A549 (cell line): ENCODE measurements around the gene DNMT3A. TPM values are rescaled to one million over a fixed set of nuclear protein-coding genes. Genes with fewer than 3 reads are reported as not detected.

Source experiments
- ATAC-seq, 2 experiments: fragments of 200-7000 bp in 1 of 2; fragments of >200 bp in 1 of 2; cut with Nextera tagmentation in 1 of 2; cut with Tn5 transposase in 1 of 2; 3 replicates each; pipeline versions ENCODE4 v1.8.0 to v1.9.1; 2018 to 2020; ENCODE audit warnings: mild to moderate bottlenecking in 1 of 2, moderate library complexity in 1 of 2
- CTCF ChIA-PET: fragments of 300-600 bp; sonication (Branson Sonifier 250); formaldehyde crosslinking; extraction: SDS; loops from one replicate; lab custom pipeline; 2021; ENCODE audit warnings: antibody characterized with exemption, inconsistent platforms; lab: Yijun Ruan, JAX
- POLR2A ChIA-PET: fragments of 350-600 bp; formaldehyde crosslinking; extraction: SDS; loops from one replicate; lab custom pipeline; 2021; ENCODE audit warnings: antibody characterized with exemption, inconsistent platforms; lab: Yijun Ruan, JAX
- DNase-seq, 2 experiments: peaks; one replicate each; pipeline versions ENCODE4 v3.0.0 to v3.0.0-alpha.2; 2011 to 2016; ENCODE audit warnings: low read depth in 1 of 2, low spot score in 1 of 2
- FAIRE-seq: peaks from 2 replicates; lab custom pipeline; 2011; peaks lifted over from hg19 to GRCh38; lab: Jason Lieb, UNC
- H3K27ac ChIP-seq, 2 experiments: fragments of >200 bp; sonication (Bioruptor Twin); formaldehyde crosslinking; 3 replicates each; pipeline ENCODE4 v1.5.1; 2016 to 2017
- H3K4me1 ChIP-seq: fragments of >200 bp; sonication (Bioruptor Twin); formaldehyde crosslinking; 3 replicates; pipeline ENCODE4 v1.6.1; 2016
- H3K4me2 ChIP-seq: fragments of >200 bp; sonication (Bioruptor Twin); formaldehyde crosslinking; 3 replicates; pipeline ENCODE4 v1.6.1; 2016
- H3K4me3 ChIP-seq: fragments of >200 bp; sonication (Bioruptor Twin); formaldehyde crosslinking; 3 replicates; pipeline ENCODE4 v1.5.1; 2016
- H3K9me3 ChIP-seq: fragments of >200 bp; sonication (Bioruptor Twin); formaldehyde crosslinking; 3 replicates; pipeline ENCODE4 v1.6.1; 2016
- BHLHE40 ChIP-seq: IDR thresholded peaks from 2 replicates; pipeline ENCODE4 v1.6.1; 2012; ENCODE audit warnings: low read depth, low read length, inconsistent platforms
- CBX2 ChIP-seq: fragments of 200-600 bp; sonication (generic); IDR thresholded peaks from 2 replicates; pipeline ENCODE4 v1.6.1; 2016; ENCODE audit warnings: low read depth, mild to moderate bottlenecking, borderline replicate concordance
- CBX8 ChIP-seq: fragments of 200-600 bp; sonication (generic); IDR thresholded peaks from 2 replicates; pipeline ENCODE4 v1.6.1; 2016
- CEBPB ChIP-seq, 2 experiments: fragments of >200 bp in 1 of 2; sonication (Bioruptor Twin) in 1 of 2; formaldehyde crosslinking in 1 of 2; IDR thresholded peaks; 2 replicates each; pipeline ENCODE4 v1.6.1; 2012 to 2016
- CHD4 ChIP-seq: fragments of 200-600 bp; sonication (generic); IDR thresholded peaks from 2 replicates; pipeline ENCODE4 v1.6.1; 2016; ENCODE audit warnings: antibody characterized with exemption, mild to moderate bottlenecking, borderline replicate concordance
- EHF ChIP-seq: fragments of 250-450 bp; sonication (Bioruptor Pico); IDR thresholded peaks from 2 replicates; pipeline ENCODE4 v1.5.0; 2020; ENCODE audit warnings: mild to moderate bottlenecking
- EHMT2 ChIP-seq: fragments of 200-600 bp; sonication (generic); IDR thresholded peaks from 2 replicates; pipeline ENCODE4 v1.6.1; 2016; ENCODE audit warnings: antibody characterized with exemption, low read depth, mild to moderate bottlenecking, moderate library complexity
- EP300 ChIP-seq, 2 experiments: fragments of >200 bp; sonication (Bioruptor Twin); formaldehyde crosslinking; IDR thresholded peaks; 2 replicates in 1 of 2; 3 replicates in 1 of 2; pipeline ENCODE4 v1.6.1; 2016 to 2017
- FOSL2 ChIP-seq, 2 experiments: fragments of 450-650 bp in 1 of 2; fragments of >200 bp in 1 of 2; sonication (Bioruptor Twin) in 1 of 2; formaldehyde crosslinking; IDR thresholded peaks; 2 replicates each; pipeline versions ENCODE4 v1.5.0 to v1.6.1; 2016 to 2020; ENCODE audit warnings: mild to moderate bottlenecking in 1 of 2, moderate library complexity in 1 of 2
- FOXS1 ChIP-seq: fragments of 250-450 bp; sonication (Bioruptor Pico); IDR thresholded peaks from 2 replicates; pipeline ENCODE4 v1.5.0; 2020; ENCODE audit warnings: mild to moderate bottlenecking, moderate library complexity
- HEYL ChIP-seq: fragments of 250-450 bp; sonication (Bioruptor Pico); IDR thresholded peaks from 2 replicates; pipeline ENCODE4 v1.8.0; 2021; ENCODE audit warnings: mild to moderate bottlenecking, moderate library complexity
- HOXA7 ChIP-seq: fragments of 250-450 bp; sonication (Bioruptor Pico); IDR thresholded peaks from 2 replicates; pipeline ENCODE4 v1.5.0; 2020; ENCODE audit warnings: mild to moderate bottlenecking, moderate library complexity
- HOXB5 ChIP-seq: fragments of 250-450 bp; sonication (Bioruptor Pico); IDR thresholded peaks from 2 replicates; pipeline ENCODE4 v1.5.0; 2020; ENCODE audit warnings: mild to moderate bottlenecking, moderate library complexity
- JUN ChIP-seq, 2 experiments: fragments of >200 bp; sonication (Bioruptor Twin); formaldehyde crosslinking; IDR thresholded peaks; 2 replicates in 1 of 2; 3 replicates in 1 of 2; pipeline ENCODE4 v1.6.1; 2016 to 2017
- KDM1A ChIP-seq: fragments of 200-600 bp; sonication (generic); IDR thresholded peaks from 2 replicates; pipeline ENCODE4 v1.6.1; 2016; ENCODE audit warnings: low read depth, mild to moderate bottlenecking
- MAZ ChIP-seq: fragments of 150-350 bp; IDR thresholded peaks from 2 replicates; pipeline ENCODE4 v1.6.1; 2014; ENCODE audit warnings: antibody characterized with exemption, low read depth, low read length, borderline replicate concordance
- NFE2L2 ChIP-seq: fragments of 150-350 bp; conservative IDR thresholded peaks from 2 replicates; pipeline ENCODE4 v1.6.1; 2014; ENCODE audit warnings: low read length
- NPAS2 ChIP-seq: fragments of 250-450 bp; sonication (Bioruptor Pico); IDR thresholded peaks from 2 replicates; pipeline ENCODE4 v1.8.0; 2022; ENCODE audit warnings: mild to moderate bottlenecking, moderate library complexity, borderline replicate concordance
- NR3C1 ChIP-seq: fragments of >200 bp; sonication (Bioruptor Twin); formaldehyde crosslinking; IDR thresholded peaks from 3 replicates; pipeline ENCODE4 v1.6.1; 2017
- PHF8 ChIP-seq: fragments of 200-600 bp; sonication (generic); IDR thresholded peaks from 2 replicates; pipeline ENCODE4 v1.6.1; 2016; ENCODE audit warnings: low read depth, mild to moderate bottlenecking, antibody characterized with exemption, moderate library complexity, borderline replicate concordance
- RNF2 ChIP-seq: fragments of 200-600 bp; sonication (generic); IDR thresholded peaks from 2 replicates; pipeline ENCODE4 v1.6.1; 2016; ENCODE audit warnings: low read depth, mild to moderate bottlenecking, antibody characterized with exemption, moderate library complexity, borderline replicate concordance
- SMC3 ChIP-seq: fragments of >200 bp; sonication (Bioruptor Twin); formaldehyde crosslinking; IDR thresholded peaks from 3 replicates; pipeline ENCODE4 v1.6.1; 2018; ENCODE audit warnings: inconsistent platforms
- SREBF2 ChIP-seq: fragments of 450-650 bp; IDR thresholded peaks from 2 replicates; pipeline ENCODE4 v1.6.1; 2014; ENCODE audit warnings: mild to moderate bottlenecking, moderate library complexity
- TFCP2L1 ChIP-seq: fragments of 250-450 bp; sonication (Bioruptor Pico); IDR thresholded peaks from 2 replicates; pipeline ENCODE4 v1.5.0; 2021; ENCODE audit warnings: mild to moderate bottlenecking
- ZFP36 ChIP-seq: fragments of 450-650 bp; IDR thresholded peaks from 2 replicates; pipeline ENCODE4 v1.6.1; 2014; ENCODE audit warnings: borderline replicate concordance; ENCODE audit not compliant: partially characterized antibody
- ZNF302 ChIP-seq: fragments of 250-450 bp; sonication (Bioruptor Pico); IDR thresholded peaks from 2 replicates; pipeline ENCODE4 v1.9.0; 2021; ENCODE audit warnings: inconsistent platforms, mild to moderate bottlenecking, moderate library complexity
- ZSCAN20 ChIP-seq: fragments of 250-450 bp; sonication (Bioruptor Pico); IDR thresholded peaks from 2 replicates; pipeline ENCODE4 v1.8.0; 2022; ENCODE audit warnings: mild to moderate bottlenecking, moderate library complexity
- WGBS: methylation state at CpG from one replicate; pipeline ENCODE4 v1.1.6; 2017; ENCODE audit errors: missing lambda C conversion rate; 5-methylcytosine and 5-hydroxymethylcytosine counted together
- polyA plus RNA-seq, 4 experiments: library from polyadenylated mRNA; depleted of rRNA in 3 of 4; stranded (reverse); fragments of >200 nt; fragmentation: RNase III in 1 of 4; extraction: RNeasy Plus Mini Kit Qiagen cat#74134 plus additional on column Dnase treatment in 1 of 4; gene quantifications; 2 replicates in 3 of 4; 3 replicates in 1 of 4; pipeline ENCODE4 v1.2.3, GENCODE V29; 2011 to 2017
- TF ChIP-seq, protein P1 (sequence below): fragments of 250-450 bp; sonication (Bioruptor Pico); IDR thresholded peaks from 2 replicates; pipeline ENCODE4 v1.5.0; 2020; ENCODE audit warnings: low read depth, mild to moderate bottlenecking, moderate library complexity
- TF ChIP-seq, protein P2 (sequence below): fragments of 200-600 bp; sonication (generic); IDR thresholded peaks from 2 replicates; pipeline ENCODE4 v1.6.1; 2016; ENCODE audit warnings: antibody characterized with exemption, mild to moderate bottlenecking, moderate library complexity
- TF ChIP-seq, protein P3 (sequence below): IDR thresholded peaks from 2 replicates; pipeline ENCODE4 v1.6.1; 2012
- TF ChIP-seq, protein P4 (sequence below): fragments of 250-450 bp; sonication (Bioruptor Pico); IDR thresholded peaks from 2 replicates; pipeline ENCODE4 v1.5.0; 2021; ENCODE audit warnings: mild to moderate bottlenecking, moderate library complexity, borderline replicate concordance
- TF ChIP-seq, protein P5 (sequence below): fragments of 450-650 bp; IDR thresholded peaks from 2 replicates; pipeline ENCODE4 v1.6.1; 2014; ENCODE audit warnings: antibody characterized with exemption

DNMT3A gene
- polyA plus RNA-seq, 2 of the 4 experiments (the other 2 are of a cell fraction) = 4.4 to 11.9 TPM

DNA sequence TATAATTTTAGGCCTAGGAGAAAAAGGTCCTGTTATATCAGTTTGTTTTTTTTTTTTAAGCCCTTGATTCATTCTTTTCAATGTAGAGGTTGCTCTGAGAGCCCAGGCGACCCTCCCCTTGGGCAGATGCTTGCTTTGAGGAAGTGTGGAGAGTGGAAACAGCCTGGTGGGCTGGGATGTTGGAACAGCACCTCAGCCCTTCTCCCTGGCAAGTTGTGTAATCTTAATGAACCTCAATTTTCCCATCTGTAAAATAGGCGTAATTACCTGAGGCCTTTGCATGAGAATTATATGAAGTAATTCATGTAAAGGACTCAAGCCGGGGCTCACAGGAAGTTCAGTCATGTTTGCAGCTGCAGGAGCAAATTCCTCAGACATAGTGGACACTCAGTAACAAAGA is 123.6 kb downstream of the DNMT3A start (continued):
- TF ChIP-seq, protein P1, sequence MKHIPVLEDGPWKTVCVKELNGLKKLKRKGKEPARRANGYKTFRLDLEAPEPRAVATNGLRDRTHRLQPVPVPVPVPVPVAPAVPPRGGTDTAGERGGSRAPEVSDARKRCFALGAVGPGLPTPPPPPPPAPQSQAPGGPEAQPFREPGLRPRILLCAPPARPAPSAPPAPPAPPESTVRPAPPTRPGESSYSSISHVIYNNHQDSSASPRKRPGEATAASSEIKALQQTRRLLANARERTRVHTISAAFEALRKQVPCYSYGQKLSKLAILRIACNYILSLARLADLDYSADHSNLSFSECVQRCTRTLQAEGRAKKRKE (CRISPR knock-in tag) = no peak
- TF ChIP-seq HEYL (CRISPR knock-in tag) (no peak), NFE2L2 (no peak)

DNA sequence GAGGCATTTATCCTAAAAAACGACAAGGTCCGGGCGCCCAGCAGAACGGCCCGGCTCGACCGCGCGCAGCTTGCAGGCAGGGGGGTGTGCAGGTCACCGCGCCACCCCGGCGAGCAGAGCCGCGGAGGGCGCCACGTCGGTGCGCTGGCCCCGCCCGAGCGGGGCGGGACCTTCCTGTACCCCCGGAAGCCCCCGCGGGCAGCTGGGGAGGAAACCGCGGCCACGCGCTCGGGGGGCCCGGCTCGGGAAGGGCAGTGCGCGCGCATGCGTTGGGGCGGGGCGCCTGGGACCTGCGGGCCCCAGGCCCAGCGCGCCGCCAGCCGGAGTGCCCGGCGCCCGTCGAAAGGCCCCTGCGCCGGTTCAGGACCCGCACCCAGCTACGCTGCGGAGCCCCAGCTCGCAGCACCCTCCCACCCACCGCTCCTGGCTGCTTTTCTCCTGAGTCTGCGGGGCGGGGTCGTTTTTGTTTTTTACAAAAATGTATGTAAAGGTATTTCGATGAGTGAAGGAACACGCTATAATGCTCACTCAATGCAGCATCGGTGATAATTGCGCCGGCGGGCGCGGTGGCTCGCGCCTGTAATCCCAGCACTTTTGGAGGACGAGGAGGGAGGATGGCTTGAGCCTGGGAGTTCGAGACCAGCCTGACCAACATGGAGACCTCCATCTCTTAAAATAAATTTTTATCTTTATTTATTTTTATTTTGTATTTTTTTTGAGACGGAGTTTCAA is 125.6 kb downstream of the DNMT3A start:
- ChIA-PET POLR2A (interaction anchor here (0.7 to 1.1 kb wide), 3 partner anchors 9 to 50 kb away, joined by 3 read pairs; no protein-coding TSS in a partner anchor), CTCF (interaction anchor here (0.6 to 7.8 kb wide), 2 partner anchors 14 to 81 kb away, joined by 3 to 52 read pairs; no protein-coding TSS in a partner anchor)
- DNase-seq (peak; percentile 58 to 85), ATAC-seq (peak; percentile 80 to 89), FAIRE-seq (no peak)
- Histone ChIP-seq H3K4me1 (no peaks in the 10 kb centered on the region), H3K4me2 (peak overlapping the region; percentile 51), H3K9me3 (no peaks in the 10 kb centered on the region), H3K27ac (peak overlapping the region; percentile 70 to 80), H3K4me3 (peak overlapping the region; percentile 51)
- 57% methylated on average over 51 of the region's 71 CpGs for WGBS
- TF ChIP-seq EP300 (IDR thresholded peaks at IDR 0.05) = no peak
- no peak for TF ChIP-seq MAZ
- no peak for TF ChIP-seq SREBF2
- TF ChIP-seq, protein P2, sequence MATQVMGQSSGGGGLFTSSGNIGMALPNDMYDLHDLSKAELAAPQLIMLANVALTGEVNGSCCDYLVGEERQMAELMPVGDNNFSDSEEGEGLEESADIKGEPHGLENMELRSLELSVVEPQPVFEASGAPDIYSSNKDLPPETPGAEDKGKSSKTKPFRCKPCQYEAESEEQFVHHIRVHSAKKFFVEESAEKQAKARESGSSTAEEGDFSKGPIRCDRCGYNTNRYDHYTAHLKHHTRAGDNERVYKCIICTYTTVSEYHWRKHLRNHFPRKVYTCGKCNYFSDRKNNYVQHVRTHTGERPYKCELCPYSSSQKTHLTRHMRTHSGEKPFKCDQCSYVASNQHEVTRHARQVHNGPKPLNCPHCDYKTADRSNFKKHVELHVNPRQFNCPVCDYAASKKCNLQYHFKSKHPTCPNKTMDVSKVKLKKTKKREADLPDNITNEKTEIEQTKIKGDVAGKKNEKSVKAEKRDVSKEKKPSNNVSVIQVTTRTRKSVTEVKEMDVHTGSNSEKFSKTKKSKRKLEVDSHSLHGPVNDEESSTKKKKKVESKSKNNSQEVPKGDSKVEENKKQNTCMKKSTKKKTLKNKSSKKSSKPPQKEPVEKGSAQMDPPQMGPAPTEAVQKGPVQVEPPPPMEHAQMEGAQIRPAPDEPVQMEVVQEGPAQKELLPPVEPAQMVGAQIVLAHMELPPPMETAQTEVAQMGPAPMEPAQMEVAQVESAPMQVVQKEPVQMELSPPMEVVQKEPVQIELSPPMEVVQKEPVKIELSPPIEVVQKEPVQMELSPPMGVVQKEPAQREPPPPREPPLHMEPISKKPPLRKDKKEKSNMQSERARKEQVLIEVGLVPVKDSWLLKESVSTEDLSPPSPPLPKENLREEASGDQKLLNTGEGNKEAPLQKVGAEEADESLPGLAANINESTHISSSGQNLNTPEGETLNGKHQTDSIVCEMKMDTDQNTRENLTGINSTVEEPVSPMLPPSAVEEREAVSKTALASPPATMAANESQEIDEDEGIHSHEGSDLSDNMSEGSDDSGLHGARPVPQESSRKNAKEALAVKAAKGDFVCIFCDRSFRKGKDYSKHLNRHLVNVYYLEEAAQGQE = no peak
- no peak for TF ChIP-seq ZSCAN20 (CRISPR knock-in tag)
- TF ChIP-seq RNF2 = no peak
- TF ChIP-seq JUN (IDR thresholded peaks at IDR 0.05) = peak in 1 of 2 experiments; percentile 68; a peak in 3 of 5 replicates
- no peak for TF ChIP-seq EHMT2
- TF ChIP-seq SMC3 = no peak
- no peak for TF ChIP-seq ZFP36
- no peak for TF ChIP-seq BHLHE40
- TF ChIP-seq ZNF302 = no peak
- TF ChIP-seq HOXA7 (CRISPR knock-in tag) = no peak
- no peak for TF ChIP-seq TFCP2L1
- no peak for TF ChIP-seq HEYL (CRISPR knock-in tag)
- no peak for TF ChIP-seq CHD4
- no peak for TF ChIP-seq HOXB5 (CRISPR knock-in tag)
- TF ChIP-seq FOSL2 (IDR thresholded peaks at IDR 0.05) = no peak
- TF ChIP-seq FOSL2 (CRISPR knock-in tag; IDR thresholded peaks at IDR 0.05) = no peak
- no peak for TF ChIP-seq CEBPB (IDR thresholded peaks at IDR 0.05)
- TF ChIP-seq, protein P3, sequence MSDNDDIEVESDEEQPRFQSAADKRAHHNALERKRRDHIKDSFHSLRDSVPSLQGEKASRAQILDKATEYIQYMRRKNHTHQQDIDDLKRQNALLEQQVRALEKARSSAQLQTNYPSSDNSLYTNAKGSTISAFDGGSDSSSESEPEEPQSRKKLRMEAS = peak; percentile 69
- TF ChIP-seq CBX2 = no peak
- TF ChIP-seq CBX8 = no peak
- TF ChIP-seq, protein P4, sequence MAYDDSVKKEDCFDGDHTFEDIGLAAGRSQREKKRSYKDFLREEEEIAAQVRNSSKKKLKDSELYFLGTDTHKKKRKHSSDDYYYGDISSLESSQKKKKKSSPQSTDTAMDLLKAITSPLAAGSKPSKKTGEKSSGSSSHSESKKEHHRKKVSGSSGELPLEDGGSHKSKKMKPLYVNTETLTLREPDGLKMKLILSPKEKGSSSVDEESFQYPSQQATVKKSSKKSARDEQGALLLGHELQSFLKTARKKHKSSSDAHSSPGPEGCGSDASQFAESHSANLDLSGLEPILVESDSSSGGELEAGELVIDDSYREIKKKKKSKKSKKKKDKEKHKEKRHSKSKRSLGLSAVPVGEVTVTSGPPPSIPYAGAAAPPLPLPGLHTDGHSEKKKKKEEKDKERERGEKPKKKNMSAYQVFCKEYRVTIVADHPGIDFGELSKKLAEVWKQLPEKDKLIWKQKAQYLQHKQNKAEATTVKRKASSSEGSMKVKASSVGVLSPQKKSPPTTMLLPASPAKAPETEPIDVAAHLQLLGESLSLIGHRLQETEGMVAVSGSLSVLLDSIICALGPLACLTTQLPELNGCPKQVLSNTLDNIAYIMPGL (CRISPR knock-in tag) = no peak
- TF ChIP-seq KDM1A = no peak
- TF ChIP-seq NPAS2 (CRISPR knock-in tag) = no peak
- no peak for TF ChIP-seq EHF (CRISPR knock-in tag)
- TF ChIP-seq, protein P5, sequence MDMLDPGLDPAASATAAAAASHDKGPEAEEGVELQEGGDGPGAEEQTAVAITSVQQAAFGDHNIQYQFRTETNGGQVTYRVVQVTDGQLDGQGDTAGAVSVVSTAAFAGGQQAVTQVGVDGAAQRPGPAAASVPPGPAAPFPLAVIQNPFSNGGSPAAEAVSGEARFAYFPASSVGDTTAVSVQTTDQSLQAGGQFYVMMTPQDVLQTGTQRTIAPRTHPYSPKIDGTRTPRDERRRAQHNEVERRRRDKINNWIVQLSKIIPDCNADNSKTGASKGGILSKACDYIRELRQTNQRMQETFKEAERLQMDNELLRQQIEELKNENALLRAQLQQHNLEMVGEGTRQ = no peak
- no peak for TF ChIP-seq FOXS1
- TF ChIP-seq PHF8 = peak; percentile 83
- TF ChIP-seq NR3C1 = no peak
